Measurements from ENCODE around the gene ZSCAN21.

DNA sequence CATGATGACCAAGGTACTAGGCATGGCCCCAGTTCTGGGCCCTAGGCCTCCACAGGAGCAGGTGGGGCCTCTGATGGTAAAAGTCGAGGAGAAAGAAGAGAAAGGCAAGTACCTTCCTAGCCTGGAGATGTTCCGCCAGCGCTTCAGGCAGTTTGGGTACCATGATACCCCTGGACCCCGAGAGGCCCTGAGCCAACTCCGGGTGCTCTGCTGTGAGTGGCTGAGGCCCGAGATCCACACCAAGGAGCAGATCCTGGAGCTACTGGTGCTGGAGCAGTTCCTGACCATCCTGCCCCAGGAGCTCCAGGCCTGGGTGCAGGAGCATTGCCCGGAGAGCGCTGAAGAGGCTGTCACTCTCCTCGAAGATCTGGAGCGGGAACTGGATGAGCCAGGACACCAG lies 7.4 kb downstream of the ZSCAN21 start:
- TF ChIP-seq CTCF (IDR thresholded peaks at IDR 0.05) = no peak
- no peak for TF ChIP-seq POLR2A (IDR thresholded peaks at IDR 0.05)

All from body of pancreas (tissue), 4 donors.